Measurements from ENCODE around the gene BCKDHB. TPM values are rescaled to one million over a fixed set of nuclear protein-coding genes. Genes with fewer than 3 reads are reported as not detected.

The BCKDHB gene
- total RNA-seq, 1 experiment from 2014 or later, result 17.9 TPM

- no peak for DNase-seq (ENCODE audit: low read depth)
Measured at GRCh38 chr6:80380566-80380965, 274.1 kb downstream of the BCKDHB start.

GRCh38 chr6:80382811-80383210 is 276.3 kb downstream of the BCKDHB start:
- DNase-seq (ENCODE audit: low read depth), result no peak

DNA sequence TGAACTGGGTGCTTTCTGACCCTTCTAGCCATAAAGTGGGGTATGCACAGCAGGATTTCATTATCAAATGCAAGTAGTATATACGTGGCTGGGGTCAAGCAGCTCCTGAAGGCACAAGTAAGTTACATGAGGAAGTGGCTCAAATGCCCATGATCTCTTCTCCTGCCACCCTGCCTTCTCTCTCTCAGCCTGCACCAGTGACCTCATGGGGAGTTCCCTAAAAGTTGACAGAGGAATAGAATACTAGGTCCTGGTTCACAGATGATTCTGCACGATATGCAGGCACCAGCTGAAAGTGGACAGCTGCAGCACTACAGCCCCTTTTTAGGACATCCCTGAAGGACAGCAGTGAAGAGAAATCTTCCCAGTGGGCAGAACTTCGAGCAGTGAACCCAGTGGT is 282.0 kb downstream of the BCKDHB start:
- DNase-seq (ENCODE audit: low read depth), result no peak

Other genes starting within 250 kb of the BCKDHB start
- gene ELOVL4, start 159.1 kb upstream of the BCKDHB start, total RNA-seq (2014; rRNA removed; shearing (Covaris generic)), result 2.4 and 4.0 TPM in 2 replicates
- gene TTK, start 102.0 kb upstream of the BCKDHB start, total RNA-seq (2014; rRNA removed; shearing (Covaris generic)), result 82.3 and 86.0 TPM in 2 replicates